Neural cell (in vitro differentiated cells): ENCODE data around the gene TMC3. TPM values are rescaled to one million over a fixed set of nuclear protein-coding genes. Genes with fewer than 3 reads are reported as not detected.

ENCODE experiments used
- H2AFZ ChIP-seq: fragments of 200-600, 300-800 bp; sonication (generic), shearing (Covaris generic); 2 replicates; pipeline ENCODE4 v1.6.0; 2014; ENCODE audit warnings: low read depth, mild to moderate bottlenecking, antibody characterized with exemption, low read length, moderate library complexity
- H3F3A ChIP-seq: fragments of 200-600 bp; shearing (Covaris generic); 2 replicates; pipeline ENCODE4 v1.6.1; 2016; ENCODE audit warnings: mild to moderate bottlenecking, moderate library complexity, mixed read lengths, antibody characterized with exemption, low read length; ENCODE audit not compliant: insufficient read depth, poor library complexity, severe bottlenecking
- H3K27ac ChIP-seq: fragments of 200-600, 300-800 bp; sonication (generic), shearing (Covaris generic); 2 replicates; pipeline ENCODE4 v1.5.1; 2014; ENCODE audit warnings: mild to moderate bottlenecking, low read length, moderate library complexity
- H3K27me3 ChIP-seq: fragments of 300-800, 200-600 bp; sonication (generic), shearing (Covaris generic); 2 replicates; pipeline ENCODE4 v1.6.0; 2014; ENCODE audit warnings: mild to moderate bottlenecking, low read depth, low read length, moderate library complexity; ENCODE audit not compliant: insufficient read depth
- H3K36me3 ChIP-seq: fragments of 300-800, 200-600 bp; sonication (generic), shearing (Covaris generic); 2 replicates; pipeline ENCODE4 v1.5.1; 2014; ENCODE audit warnings: mild to moderate bottlenecking, antibody characterized with exemption, low read length, moderate library complexity; ENCODE audit not compliant: insufficient read depth
- H3K4me2 ChIP-seq: fragments of 300-800, 200-600 bp; sonication (generic), shearing (Covaris generic); 2 replicates; pipeline ENCODE4 v1.6.0; 2014; ENCODE audit warnings: mild to moderate bottlenecking, low read length
- H3K4me3 ChIP-seq: fragments of 300-800, 200-600 bp; sonication (generic), shearing (Covaris generic); 2 replicates; pipeline ENCODE4 v1.5.1; 2014; ENCODE audit warnings: mild to moderate bottlenecking, low read length, moderate library complexity
- H3K79me2 ChIP-seq: fragments of 200-600 bp; shearing (Covaris generic); replicated peaks from 2 replicates; pipeline ENCODE4 v1.6.0; 2014; ENCODE audit warnings: mild to moderate bottlenecking, low read length, moderate library complexity; ENCODE audit not compliant: insufficient read depth
- H3K9ac ChIP-seq: fragments of 300-800, 200-600 bp; sonication (generic), shearing (Covaris generic); 2 replicates; pipeline ENCODE4 v1.6.1; 2016; ENCODE audit warnings: mild to moderate bottlenecking, low read length, mixed read lengths
- H3K9me2 ChIP-seq: fragments of 200-600 bp; shearing (Covaris generic); 2 replicates; pipeline ENCODE4 v1.6.1; 2016; ENCODE audit warnings: mild to moderate bottlenecking, low read length, mixed read lengths; ENCODE audit not compliant: insufficient read depth
- H3K9me3 ChIP-seq: fragments of 200-600, 300-800 bp; sonication (generic), shearing (Covaris generic); 2 replicates; pipeline ENCODE4 v1.6.1; 2016; ENCODE audit warnings: mild to moderate bottlenecking, mixed run types, low read length, moderate library complexity, mixed read lengths
- H4K20me1 ChIP-seq: fragments of 200-600 bp; shearing (Covaris generic); 2 replicates; pipeline ENCODE4 v1.6.1; 2016; ENCODE audit warnings: mild to moderate bottlenecking, mixed run types; ENCODE audit not compliant: insufficient read depth
- EP300 ChIP-seq: fragments of 450-650 bp; conservative IDR thresholded peaks from 2 replicates; pipeline ENCODE4 v1.6.1; 2014; ENCODE audit warnings: antibody characterized with exemption, mild to moderate bottlenecking, moderate library complexity; ENCODE audit not compliant: poor library complexity, severe bottlenecking
- EZH2 ChIP-seq: fragments of 200-600, 300-800 bp; shearing (Covaris generic), sonication (generic); IDR thresholded peaks from 2 replicates; pipeline ENCODE4 v1.6.1; 2014; ENCODE audit warnings: antibody characterized with exemption, low read length, borderline replicate concordance, mild to moderate bottlenecking; ENCODE audit not compliant: insufficient read depth, poor library complexity, severe bottlenecking
- MXI1 ChIP-seq: fragments of 450-650 bp; conservative IDR thresholded peaks from 2 replicates; pipeline ENCODE4 v1.6.1; 2014; ENCODE audit warnings: antibody characterized with exemption, mild to moderate bottlenecking; ENCODE audit not compliant: poor library complexity, severe bottlenecking
- POLR2AphosphoS5 ChIP-seq: IDR thresholded peaks from 2 replicates; pipeline ENCODE4 v1.6.1; 2012
- RAD21 ChIP-seq: fragments of 450-650 bp; conservative IDR thresholded peaks from 2 replicates; pipeline ENCODE4 v1.6.1; 2014; ENCODE audit warnings: antibody characterized with exemption, mild to moderate bottlenecking, moderate library complexity
- REST ChIP-seq: IDR thresholded peaks from 2 replicates; pipeline ENCODE4 v1.6.1; 2012; ENCODE audit warnings: borderline replicate concordance
- SMC3 ChIP-seq: fragments of 450-650 bp; conservative IDR thresholded peaks from 2 replicates; pipeline ENCODE4 v1.6.1; 2014; ENCODE audit warnings: antibody characterized with exemption, mild to moderate bottlenecking, moderate library complexity; ENCODE audit not compliant: poor library complexity
- TAF1 ChIP-seq: IDR thresholded peaks from 2 replicates; pipeline ENCODE4 v1.6.1; 2012; ENCODE audit warnings: low read depth
- polyA plus RNA-seq: library from polyadenylated mRNA; depleted of rRNA; stranded (reverse); fragments of >200 nt; gene quantifications from 2 replicates; pipeline ENCODE4 v1.2.3, GENCODE V29; 2014

The TMC3 gene
- polyA plus RNA-seq, 1 donor from 2014 or later: not detected

- no peak overlapping the region for H3K4me2 ChIP-seq
- no peak overlapping the region for H2AFZ ChIP-seq
Observed at GRCh38 chr15:81419332-81419943, 45.4 kb upstream of the TMC3 start.

GRCh38 chr15:81418891-81419290, 44.9 kb upstream of the TMC3 start:
- no peak overlapping the region for H3K9ac ChIP-seq
- H3K79me2 ChIP-seq: no peaks in the 10 kb centered on the region
- H3K4me3 ChIP-seq: peak overlapping the region; percentile 7
- H3K27me3 ChIP-seq: no peaks in the 10 kb centered on the region
- no peak for TF ChIP-seq SMC3
- no peak for TF ChIP-seq TAF1
- TF ChIP-seq REST: no peak
- no peak for TF ChIP-seq RAD21
- no peak for TF ChIP-seq EZH2
- no peak for TF ChIP-seq EP300
- no peak for TF ChIP-seq POLR2AphosphoS5
- H4K20me1 ChIP-seq: no peaks in the 10 kb centered on the region
- H2AFZ ChIP-seq: no peak overlapping the region
- no peaks in the 10 kb centered on the region for H3K9me2 ChIP-seq
- H3K36me3 ChIP-seq: no peaks in the 10 kb centered on the region
- H3F3A ChIP-seq: no peaks in the 10 kb centered on the region
- no peak overlapping the region for H3K27ac ChIP-seq
- H3K9me3 ChIP-seq: no peaks in the 10 kb centered on the region
- no peak overlapping the region for H3K4me2 ChIP-seq

More at GRCh38 chr15:81419332-81419943, 45.4 kb upstream of the TMC3 start:
- Histone ChIP-seq H3K36me3 (no peaks in the 10 kb centered on the region), H3K27me3 (no peaks in the 10 kb centered on the region), H3K27ac (no peak overlapping the region), H3K9ac (no peak overlapping the region), H4K20me1 (no peaks in the 10 kb centered on the region), H3F3A (no peaks in the 10 kb centered on the region), H3K79me2 (no peaks in the 10 kb centered on the region), H3K4me3 (peak overlapping the region; percentile 7), H3K9me3 (no peaks in the 10 kb centered on the region), H3K9me2 (no peaks in the 10 kb centered on the region)
- no peak for TF ChIP-seq TAF1
- no peak for TF ChIP-seq MXI1
- TF ChIP-seq REST: no peak
- no peak for TF ChIP-seq EZH2
- no peak for TF ChIP-seq SMC3
- no peak for TF ChIP-seq RAD21
- TF ChIP-seq EP300: no peak
